HL-60 (cell line): ENCODE measurements around the gene SETD7.

Experiments
- GABPA ChIP-seq: IDR thresholded peaks from 2 replicates; pipeline ENCODE4 v1.6.1; 2012; ENCODE audit warnings: low read depth
- POLR2AphosphoS5 ChIP-seq: IDR thresholded peaks from 2 replicates; pipeline ENCODE4 v1.6.1; 2012; ENCODE audit warnings: low read depth
- SPI1 ChIP-seq: IDR thresholded peaks from 2 replicates; pipeline ENCODE4 v1.6.1; 2012; ENCODE audit warnings: low read depth, mild to moderate bottlenecking, borderline replicate concordance
- TF ChIP-seq, protein P1 (sequence below): IDR thresholded peaks from one replicate; pipeline ENCODE4 v1.5.1; 2011; ENCODE audit warnings: low read length, control low read depth, inconsistent platforms; ENCODE audit not compliant: insufficient read depth
- TF ChIP-seq, protein P2 (sequence below): IDR thresholded peaks from 2 replicates; pipeline ENCODE4 v1.6.1; 2012; ENCODE audit warnings: low read depth; ENCODE audit not compliant: insufficient replicate concordance

DNA sequence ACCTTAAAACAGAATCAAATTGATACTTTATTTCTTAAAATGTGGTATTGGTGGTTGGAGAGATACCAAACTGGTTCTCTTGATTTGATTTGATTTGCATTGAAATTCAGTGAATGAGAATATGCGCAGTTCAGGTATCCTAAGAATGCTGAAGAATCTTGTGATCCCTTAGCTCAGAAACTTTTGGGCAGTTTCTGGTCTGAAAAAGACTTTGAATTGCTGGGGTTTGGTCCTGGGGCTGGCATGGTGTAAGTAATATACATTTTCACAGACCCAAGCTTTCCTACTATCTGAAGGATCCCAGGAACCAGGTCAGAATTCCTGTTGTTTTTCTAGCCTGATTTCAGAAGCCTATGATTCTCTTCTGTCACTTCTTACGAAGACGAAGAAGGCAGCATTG is 95.5 kb downstream of the SETD7 start:
- TF ChIP-seq, protein P1, sequence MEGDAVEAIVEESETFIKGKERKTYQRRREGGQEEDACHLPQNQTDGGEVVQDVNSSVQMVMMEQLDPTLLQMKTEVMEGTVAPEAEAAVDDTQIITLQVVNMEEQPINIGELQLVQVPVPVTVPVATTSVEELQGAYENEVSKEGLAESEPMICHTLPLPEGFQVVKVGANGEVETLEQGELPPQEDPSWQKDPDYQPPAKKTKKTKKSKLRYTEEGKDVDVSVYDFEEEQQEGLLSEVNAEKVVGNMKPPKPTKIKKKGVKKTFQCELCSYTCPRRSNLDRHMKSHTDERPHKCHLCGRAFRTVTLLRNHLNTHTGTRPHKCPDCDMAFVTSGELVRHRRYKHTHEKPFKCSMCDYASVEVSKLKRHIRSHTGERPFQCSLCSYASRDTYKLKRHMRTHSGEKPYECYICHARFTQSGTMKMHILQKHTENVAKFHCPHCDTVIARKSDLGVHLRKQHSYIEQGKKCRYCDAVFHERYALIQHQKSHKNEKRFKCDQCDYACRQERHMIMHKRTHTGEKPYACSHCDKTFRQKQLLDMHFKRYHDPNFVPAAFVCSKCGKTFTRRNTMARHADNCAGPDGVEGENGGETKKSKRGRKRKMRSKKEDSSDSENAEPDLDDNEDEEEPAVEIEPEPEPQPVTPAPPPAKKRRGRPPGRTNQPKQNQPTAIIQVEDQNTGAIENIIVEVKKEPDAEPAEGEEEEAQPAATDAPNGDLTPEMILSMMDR = no peak
- TF ChIP-seq, protein P2, sequence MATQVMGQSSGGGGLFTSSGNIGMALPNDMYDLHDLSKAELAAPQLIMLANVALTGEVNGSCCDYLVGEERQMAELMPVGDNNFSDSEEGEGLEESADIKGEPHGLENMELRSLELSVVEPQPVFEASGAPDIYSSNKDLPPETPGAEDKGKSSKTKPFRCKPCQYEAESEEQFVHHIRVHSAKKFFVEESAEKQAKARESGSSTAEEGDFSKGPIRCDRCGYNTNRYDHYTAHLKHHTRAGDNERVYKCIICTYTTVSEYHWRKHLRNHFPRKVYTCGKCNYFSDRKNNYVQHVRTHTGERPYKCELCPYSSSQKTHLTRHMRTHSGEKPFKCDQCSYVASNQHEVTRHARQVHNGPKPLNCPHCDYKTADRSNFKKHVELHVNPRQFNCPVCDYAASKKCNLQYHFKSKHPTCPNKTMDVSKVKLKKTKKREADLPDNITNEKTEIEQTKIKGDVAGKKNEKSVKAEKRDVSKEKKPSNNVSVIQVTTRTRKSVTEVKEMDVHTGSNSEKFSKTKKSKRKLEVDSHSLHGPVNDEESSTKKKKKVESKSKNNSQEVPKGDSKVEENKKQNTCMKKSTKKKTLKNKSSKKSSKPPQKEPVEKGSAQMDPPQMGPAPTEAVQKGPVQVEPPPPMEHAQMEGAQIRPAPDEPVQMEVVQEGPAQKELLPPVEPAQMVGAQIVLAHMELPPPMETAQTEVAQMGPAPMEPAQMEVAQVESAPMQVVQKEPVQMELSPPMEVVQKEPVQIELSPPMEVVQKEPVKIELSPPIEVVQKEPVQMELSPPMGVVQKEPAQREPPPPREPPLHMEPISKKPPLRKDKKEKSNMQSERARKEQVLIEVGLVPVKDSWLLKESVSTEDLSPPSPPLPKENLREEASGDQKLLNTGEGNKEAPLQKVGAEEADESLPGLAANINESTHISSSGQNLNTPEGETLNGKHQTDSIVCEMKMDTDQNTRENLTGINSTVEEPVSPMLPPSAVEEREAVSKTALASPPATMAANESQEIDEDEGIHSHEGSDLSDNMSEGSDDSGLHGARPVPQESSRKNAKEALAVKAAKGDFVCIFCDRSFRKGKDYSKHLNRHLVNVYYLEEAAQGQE = no peak
- TF ChIP-seq POLR2AphosphoS5 (no peak), GABPA (no peak), SPI1 (no peak)
